GM21529 (cell line): Measurements from ENCODE around the gene CSNK2B.

ENCODE experiments used
- ATAC-seq: cut with Tn5 transposase; IDR thresholded peaks from one replicate; pipeline ENCODE4 v1.9.1; 2021; ENCODE audit not compliant: unreplicated experiment

CSNK2B gene

DNA sequence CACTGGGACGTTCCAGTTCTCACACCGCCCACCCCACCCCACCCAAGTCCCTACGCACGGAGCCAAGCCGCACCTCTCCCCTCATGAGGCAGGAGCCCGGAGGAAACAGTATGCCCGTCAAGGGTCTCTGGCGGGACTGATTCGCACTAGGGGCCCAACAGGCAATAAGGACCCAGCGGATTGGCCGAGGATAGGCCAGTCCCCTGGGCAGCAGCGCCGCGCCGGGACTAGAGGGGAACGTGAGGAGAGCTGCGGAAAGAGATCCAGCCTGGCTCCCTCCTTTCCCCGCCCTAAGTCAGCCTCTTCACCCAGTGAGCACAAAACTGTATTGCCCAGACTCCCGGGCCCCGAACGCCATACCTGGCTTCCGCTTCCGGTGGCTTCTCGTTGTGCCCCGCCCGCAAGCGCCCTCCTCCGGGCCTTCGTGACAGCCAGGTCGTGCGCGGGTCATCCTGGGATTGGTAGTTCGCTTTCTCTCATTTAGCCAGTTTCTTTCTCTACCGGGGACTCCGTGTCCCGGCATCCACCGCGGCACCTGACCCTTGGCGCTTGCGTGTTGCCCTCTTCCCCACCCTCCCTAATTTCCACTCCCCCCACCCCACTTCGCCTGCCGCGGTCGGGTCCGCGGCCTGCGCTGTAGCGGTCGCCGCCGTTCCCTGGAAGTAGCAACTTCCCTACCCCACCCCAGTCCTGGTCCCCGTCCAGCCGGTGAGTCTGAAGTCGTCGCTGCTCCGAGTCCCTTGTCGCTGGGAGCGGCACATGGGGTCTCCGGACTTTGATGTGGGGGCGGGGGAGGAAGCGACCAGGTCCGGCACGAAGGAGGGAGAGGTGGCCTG, at the start of gene CSNK2B:
Gene CSNK2B (plus strand): TSS at position 580 of the 836 bp plus-strand sequence. CDS start 752 bp downstream, outside the sequence.
- peak; percentile 66 for ATAC-seq

GRCh38 chr6:31617010-31617409, 48.9 kb upstream of the CSNK2B start:
- no peak for ATAC-seq

DNA sequence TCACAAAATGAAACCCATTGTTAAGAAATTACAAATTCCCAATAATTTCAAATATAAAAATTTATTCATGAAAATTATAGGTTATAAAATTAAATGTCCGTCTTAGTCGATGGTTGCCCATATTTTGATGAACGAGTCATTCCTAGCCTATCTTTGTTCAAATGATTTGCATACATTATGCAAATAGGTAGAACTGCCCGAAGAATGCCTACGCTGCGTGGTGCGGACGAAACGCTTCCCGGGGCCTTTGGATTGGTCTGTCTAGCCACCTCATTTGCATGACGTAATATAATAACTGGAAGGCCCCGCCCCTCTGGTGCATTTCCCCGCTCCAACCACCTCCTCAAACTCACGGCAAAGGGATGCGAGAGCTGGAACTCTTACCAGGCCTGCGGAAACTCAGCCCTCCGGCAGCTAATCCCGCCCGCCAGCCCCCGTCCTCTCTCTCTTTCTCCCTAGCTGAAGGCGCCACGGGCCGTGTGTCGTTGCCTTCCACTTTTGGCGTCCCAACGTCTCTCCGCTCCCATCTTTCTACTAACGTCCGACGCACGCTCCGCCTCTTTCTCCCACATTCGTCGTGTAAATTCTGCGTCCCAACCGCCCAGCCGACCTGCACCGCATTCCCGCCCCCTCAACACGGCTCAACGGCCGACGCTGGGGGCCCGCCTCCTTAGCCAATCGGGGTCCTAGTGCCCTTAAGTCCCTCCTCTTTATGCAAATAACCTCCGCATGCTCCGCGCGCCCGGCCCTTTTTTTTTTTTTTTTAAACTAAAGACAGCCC, 45.9 kb upstream of the CSNK2B start:
- peak; percentile 77 for ATAC-seq

DNA sequence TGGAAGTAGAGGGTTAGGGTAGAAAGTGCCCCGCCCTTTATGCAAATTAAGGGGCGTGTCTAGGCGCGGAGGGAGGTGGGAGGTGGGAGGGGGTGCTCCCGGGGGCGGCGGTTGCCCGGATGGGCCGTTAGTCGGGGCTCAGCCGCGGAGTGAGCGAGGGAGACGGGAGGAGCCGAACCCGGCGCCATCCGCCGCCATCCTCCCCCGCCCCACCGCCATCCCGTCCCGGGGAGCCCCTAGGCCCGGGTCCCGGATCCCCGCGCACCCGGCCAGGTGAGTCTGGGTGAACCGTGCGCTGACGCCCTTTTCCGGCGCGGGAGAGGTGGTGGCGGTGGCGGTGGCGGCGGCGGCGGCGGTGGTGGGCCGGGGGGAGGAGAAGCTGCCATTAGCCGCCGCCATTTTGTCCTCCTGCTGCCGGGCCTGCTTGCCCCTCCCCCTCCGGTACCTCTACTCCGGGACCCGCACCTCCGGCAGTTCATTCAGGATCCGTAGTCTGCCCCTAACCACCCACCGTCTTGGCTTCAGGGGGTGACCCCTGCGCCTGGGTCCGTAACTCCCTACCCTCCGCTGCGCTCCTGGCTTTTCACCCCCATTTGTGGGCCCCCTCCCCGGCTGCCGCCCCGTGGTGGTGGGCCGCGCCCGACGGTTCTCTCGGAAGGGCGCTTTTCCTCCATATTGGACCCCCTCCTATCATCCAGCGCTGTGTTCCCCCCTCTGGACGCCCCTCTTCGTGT, 45.1 kb upstream of the CSNK2B start, which contains the start of gene PRRC2A:
Gene PRRC2A (plus strand): TSS at position 130 of the 734 bp plus-strand sequence. CDS start 2,075 bp downstream, outside the sequence.
- peak; percentile 30 for ATAC-seq

DNA sequence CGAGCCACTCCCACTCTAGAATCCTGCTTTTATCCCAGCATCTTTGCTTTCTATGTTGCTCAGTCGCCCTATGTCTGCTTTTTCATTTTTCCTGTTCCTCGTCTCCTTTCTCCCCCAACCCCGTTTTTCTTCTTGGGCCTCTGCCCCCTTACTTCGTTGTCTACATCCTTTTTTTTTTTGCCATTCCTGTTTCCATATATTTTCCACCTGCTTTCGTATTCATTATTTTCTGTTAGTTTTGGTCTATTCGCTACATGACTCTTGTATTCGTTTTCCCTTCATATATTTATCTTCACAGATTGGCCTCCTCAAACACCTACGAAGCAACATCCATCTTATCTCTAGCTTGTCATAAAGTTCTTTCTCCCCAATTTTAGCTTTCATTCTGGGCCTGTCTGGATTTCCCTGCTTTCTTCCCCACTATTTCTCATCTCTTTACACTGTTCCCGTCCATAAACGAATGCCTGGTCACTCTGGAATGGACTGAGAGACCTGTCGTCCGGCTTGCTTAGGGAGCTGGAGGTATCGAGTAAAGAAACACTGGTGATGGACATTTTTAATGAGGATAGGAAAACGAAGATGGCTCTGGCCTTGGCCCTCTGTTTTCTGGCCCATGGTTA, 44.5 kb upstream of the CSNK2B start:
- ATAC-seq = no peak

DNA sequence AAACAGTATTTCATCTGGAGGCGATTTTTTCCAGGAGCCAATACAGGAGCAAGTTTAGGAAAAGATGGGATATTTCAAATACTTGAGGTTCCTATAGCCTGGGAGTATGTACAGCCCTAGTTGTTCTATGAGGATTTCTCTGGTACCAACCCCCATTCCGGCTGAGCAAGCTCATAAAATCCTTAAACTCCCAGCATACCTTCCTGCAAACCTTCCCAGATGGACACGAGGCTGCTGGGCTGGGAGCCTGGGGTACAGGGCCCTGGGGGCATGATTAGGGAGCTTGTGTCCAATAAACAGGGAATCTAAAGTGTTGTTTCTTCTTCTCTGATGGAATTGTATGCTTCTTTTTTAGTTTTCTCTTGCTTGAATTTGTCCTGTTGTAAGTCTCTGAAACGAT, 43.9 kb upstream of the CSNK2B start:
- no peak for ATAC-seq

DNA sequence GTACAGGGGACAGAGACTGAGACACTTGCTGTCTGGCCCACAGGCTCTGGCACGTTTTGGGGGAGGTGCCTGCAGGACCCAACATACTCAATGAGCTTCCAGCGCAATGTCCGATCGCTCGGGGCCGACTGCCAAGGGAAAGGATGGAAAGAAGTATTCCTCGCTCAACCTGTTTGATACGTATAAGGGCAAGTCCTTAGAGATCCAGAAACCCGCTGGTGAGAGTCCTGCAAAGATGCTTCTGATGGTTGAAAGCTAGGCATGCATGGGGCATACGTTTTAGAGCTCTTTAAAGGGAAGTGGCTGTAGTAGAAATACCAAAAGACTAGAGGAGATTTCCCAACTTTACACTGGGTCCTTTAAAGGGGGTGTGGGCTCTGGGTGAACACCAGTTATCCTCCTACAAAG, 43.2 kb upstream of the CSNK2B start:
- ATAC-seq = no peak

- ATAC-seq = no peak
Observed at GRCh38 chr6:31624070-31624469, 41.8 kb upstream of the CSNK2B start.

GRCh38 chr6:31626952-31627351, 38.9 kb upstream of the CSNK2B start:
- ATAC-seq = no peak

- ATAC-seq = no peak
Observed at GRCh38 chr6:31627690-31628287, 38.1 kb upstream of the CSNK2B start.

DNA sequence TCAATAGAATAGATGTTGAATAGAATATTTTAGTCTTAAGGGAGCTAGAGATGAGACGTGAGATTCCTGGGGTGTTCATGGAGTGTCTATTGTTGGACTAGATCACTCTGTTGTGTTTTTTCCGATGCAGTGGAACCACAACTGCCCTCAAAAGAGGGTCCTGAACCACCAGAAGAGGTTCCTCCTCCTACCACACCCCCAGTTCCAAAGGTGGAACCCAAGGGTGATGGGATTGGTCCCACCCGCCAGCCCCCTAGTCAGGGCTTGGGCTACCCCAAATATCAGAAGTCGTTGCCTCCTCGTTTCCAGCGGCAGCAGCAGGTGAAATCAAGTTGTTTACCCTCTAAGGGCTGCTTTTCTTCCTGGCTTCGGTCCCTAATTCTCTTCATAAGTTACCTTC, 36.9 kb upstream of the CSNK2B start:
- no peak for ATAC-seq

DNA sequence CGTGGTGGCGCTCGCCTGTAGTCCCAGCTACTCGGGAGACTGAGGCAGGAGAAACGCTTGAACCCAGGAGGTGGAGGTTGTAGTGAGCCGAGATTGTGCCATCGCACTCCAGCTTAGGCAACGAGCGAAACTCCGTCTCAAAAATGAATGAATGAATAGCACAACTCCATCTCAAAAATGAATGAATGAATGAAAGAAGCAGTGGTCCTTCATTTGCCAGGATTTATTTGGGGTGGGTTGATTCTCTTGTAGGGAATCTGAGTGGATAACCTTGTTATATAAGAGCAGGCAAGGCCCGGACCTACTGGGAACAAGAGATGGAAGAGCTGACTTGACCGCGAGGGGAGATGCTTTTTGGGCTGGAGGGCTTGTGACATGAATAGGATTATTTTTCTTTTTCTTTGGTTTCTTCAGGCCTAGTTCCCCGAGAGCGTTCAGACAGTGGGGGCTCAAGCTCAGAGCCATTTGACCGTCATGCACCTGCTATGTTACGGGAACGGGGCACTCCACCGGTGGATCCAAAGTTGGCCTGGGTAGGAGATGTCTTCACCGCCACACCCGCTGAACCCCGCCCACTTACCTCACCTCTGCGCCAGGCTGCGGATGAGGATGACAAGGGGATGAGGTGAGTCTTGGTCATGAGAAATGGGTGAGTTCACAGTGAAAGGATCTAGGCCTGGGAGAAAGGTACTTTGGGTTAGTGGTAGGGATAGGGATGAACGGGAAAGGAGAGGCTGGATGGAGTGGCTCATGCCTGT, 35.5 kb upstream of the CSNK2B start:
- no peak for ATAC-seq

- no peak for ATAC-seq
Observed at GRCh38 chr6:31631209-31631608, 34.7 kb upstream of the CSNK2B start.

GRCh38 chr6:31631681-31632278, 34.1 kb upstream of the CSNK2B start:
- ATAC-seq = no peak

- ATAC-seq = no peak
Observed at GRCh38 chr6:31632279-31632946, 33.5 kb upstream of the CSNK2B start.

GRCh38 chr6:31633447-31633846, 32.4 kb upstream of the CSNK2B start:
- no peak for ATAC-seq

DNA sequence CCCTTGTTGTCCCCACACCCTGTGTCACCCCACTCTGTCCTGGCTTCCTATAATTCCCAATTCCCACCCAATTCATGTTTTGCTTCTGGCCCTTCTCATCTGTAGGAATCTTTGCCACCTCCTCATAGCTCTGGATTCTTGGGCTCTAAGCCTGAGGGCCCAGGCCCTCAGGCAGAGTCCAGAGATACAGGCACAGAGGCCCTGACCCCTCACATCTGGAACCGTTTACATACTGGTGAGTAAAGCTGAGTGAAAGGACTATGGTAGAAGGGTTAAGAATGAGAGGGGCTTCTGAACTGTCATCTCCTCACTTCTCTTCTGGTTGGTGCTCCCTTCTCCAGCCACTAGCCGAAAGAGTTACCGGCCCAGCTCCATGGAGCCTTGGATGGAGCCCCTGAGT, 31.7 kb upstream of the CSNK2B start:
- no peak for ATAC-seq

DNA sequence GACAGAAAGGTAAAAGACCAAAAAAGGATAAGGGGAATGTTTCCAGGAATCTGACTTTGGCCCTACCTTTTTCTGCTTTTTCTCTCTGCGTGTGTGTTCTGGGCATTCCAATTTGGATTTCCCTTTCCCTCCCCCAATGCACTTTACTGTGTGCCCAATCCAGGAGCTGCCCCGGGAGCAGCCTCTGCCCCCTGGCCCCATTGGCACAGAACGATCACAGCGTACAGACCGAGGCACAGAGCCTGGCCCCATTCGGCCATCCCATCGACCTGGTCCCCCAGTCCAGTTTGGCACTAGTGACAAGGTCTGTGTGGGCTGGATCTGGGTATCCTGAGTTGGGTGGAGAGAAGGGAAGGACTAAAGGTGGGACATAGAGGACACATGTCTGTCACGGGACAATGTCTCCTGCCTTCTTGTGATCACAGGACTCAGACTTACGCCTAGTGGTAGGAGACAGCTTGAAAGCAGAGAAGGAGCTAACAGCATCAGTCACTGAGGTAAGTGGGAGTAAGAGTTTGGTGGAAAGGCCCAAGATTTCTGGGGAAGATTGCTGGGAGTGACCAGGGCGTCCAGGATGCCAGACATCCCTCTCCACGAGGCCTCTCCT, 30.8 kb upstream of the CSNK2B start:
- no peak for ATAC-seq
